ENCODE measurements around the gene TTC21A. TPM values are rescaled to one million over a fixed set of nuclear protein-coding genes. Genes with fewer than 3 reads are reported as not detected.

TTC21A gene
- total and polyA plus RNA-seq, 2 experiments from 2014 or later: 1.8 to 2.0 TPM

- TF ChIP-seq NANOG (IDR thresholded peaks at IDR 0.05; ENCODE audit: borderline replicate concordance): no peak
- TF ChIP-seq, protein P1, sequence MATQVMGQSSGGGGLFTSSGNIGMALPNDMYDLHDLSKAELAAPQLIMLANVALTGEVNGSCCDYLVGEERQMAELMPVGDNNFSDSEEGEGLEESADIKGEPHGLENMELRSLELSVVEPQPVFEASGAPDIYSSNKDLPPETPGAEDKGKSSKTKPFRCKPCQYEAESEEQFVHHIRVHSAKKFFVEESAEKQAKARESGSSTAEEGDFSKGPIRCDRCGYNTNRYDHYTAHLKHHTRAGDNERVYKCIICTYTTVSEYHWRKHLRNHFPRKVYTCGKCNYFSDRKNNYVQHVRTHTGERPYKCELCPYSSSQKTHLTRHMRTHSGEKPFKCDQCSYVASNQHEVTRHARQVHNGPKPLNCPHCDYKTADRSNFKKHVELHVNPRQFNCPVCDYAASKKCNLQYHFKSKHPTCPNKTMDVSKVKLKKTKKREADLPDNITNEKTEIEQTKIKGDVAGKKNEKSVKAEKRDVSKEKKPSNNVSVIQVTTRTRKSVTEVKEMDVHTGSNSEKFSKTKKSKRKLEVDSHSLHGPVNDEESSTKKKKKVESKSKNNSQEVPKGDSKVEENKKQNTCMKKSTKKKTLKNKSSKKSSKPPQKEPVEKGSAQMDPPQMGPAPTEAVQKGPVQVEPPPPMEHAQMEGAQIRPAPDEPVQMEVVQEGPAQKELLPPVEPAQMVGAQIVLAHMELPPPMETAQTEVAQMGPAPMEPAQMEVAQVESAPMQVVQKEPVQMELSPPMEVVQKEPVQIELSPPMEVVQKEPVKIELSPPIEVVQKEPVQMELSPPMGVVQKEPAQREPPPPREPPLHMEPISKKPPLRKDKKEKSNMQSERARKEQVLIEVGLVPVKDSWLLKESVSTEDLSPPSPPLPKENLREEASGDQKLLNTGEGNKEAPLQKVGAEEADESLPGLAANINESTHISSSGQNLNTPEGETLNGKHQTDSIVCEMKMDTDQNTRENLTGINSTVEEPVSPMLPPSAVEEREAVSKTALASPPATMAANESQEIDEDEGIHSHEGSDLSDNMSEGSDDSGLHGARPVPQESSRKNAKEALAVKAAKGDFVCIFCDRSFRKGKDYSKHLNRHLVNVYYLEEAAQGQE (IDR thresholded peaks at IDR 0.05; ENCODE audit: unreplicated experiment): no peak
- TF ChIP-seq, protein P2, sequence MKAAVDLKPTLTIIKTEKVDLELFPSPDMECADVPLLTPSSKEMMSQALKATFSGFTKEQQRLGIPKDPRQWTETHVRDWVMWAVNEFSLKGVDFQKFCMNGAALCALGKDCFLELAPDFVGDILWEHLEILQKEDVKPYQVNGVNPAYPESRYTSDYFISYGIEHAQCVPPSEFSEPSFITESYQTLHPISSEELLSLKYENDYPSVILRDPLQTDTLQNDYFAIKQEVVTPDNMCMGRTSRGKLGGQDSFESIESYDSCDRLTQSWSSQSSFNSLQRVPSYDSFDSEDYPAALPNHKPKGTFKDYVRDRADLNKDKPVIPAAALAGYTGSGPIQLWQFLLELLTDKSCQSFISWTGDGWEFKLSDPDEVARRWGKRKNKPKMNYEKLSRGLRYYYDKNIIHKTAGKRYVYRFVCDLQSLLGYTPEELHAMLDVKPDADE (IDR thresholded peaks at IDR 0.05): no peak
- TF ChIP-seq JUNB (IDR thresholded peaks at IDR 0.05; ENCODE audit: unreplicated experiment): no peak
- no peak for TF ChIP-seq EZH2 (IDR thresholded peaks at IDR 0.05; ENCODE audit: low read depth, unreplicated experiment)
- TF ChIP-seq, protein P3, sequence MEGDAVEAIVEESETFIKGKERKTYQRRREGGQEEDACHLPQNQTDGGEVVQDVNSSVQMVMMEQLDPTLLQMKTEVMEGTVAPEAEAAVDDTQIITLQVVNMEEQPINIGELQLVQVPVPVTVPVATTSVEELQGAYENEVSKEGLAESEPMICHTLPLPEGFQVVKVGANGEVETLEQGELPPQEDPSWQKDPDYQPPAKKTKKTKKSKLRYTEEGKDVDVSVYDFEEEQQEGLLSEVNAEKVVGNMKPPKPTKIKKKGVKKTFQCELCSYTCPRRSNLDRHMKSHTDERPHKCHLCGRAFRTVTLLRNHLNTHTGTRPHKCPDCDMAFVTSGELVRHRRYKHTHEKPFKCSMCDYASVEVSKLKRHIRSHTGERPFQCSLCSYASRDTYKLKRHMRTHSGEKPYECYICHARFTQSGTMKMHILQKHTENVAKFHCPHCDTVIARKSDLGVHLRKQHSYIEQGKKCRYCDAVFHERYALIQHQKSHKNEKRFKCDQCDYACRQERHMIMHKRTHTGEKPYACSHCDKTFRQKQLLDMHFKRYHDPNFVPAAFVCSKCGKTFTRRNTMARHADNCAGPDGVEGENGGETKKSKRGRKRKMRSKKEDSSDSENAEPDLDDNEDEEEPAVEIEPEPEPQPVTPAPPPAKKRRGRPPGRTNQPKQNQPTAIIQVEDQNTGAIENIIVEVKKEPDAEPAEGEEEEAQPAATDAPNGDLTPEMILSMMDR (conservative IDR thresholded peaks at IDR 0.05; ENCODE audit: low read depth in 2 of 2): no peak
- TF ChIP-seq, protein P4, sequence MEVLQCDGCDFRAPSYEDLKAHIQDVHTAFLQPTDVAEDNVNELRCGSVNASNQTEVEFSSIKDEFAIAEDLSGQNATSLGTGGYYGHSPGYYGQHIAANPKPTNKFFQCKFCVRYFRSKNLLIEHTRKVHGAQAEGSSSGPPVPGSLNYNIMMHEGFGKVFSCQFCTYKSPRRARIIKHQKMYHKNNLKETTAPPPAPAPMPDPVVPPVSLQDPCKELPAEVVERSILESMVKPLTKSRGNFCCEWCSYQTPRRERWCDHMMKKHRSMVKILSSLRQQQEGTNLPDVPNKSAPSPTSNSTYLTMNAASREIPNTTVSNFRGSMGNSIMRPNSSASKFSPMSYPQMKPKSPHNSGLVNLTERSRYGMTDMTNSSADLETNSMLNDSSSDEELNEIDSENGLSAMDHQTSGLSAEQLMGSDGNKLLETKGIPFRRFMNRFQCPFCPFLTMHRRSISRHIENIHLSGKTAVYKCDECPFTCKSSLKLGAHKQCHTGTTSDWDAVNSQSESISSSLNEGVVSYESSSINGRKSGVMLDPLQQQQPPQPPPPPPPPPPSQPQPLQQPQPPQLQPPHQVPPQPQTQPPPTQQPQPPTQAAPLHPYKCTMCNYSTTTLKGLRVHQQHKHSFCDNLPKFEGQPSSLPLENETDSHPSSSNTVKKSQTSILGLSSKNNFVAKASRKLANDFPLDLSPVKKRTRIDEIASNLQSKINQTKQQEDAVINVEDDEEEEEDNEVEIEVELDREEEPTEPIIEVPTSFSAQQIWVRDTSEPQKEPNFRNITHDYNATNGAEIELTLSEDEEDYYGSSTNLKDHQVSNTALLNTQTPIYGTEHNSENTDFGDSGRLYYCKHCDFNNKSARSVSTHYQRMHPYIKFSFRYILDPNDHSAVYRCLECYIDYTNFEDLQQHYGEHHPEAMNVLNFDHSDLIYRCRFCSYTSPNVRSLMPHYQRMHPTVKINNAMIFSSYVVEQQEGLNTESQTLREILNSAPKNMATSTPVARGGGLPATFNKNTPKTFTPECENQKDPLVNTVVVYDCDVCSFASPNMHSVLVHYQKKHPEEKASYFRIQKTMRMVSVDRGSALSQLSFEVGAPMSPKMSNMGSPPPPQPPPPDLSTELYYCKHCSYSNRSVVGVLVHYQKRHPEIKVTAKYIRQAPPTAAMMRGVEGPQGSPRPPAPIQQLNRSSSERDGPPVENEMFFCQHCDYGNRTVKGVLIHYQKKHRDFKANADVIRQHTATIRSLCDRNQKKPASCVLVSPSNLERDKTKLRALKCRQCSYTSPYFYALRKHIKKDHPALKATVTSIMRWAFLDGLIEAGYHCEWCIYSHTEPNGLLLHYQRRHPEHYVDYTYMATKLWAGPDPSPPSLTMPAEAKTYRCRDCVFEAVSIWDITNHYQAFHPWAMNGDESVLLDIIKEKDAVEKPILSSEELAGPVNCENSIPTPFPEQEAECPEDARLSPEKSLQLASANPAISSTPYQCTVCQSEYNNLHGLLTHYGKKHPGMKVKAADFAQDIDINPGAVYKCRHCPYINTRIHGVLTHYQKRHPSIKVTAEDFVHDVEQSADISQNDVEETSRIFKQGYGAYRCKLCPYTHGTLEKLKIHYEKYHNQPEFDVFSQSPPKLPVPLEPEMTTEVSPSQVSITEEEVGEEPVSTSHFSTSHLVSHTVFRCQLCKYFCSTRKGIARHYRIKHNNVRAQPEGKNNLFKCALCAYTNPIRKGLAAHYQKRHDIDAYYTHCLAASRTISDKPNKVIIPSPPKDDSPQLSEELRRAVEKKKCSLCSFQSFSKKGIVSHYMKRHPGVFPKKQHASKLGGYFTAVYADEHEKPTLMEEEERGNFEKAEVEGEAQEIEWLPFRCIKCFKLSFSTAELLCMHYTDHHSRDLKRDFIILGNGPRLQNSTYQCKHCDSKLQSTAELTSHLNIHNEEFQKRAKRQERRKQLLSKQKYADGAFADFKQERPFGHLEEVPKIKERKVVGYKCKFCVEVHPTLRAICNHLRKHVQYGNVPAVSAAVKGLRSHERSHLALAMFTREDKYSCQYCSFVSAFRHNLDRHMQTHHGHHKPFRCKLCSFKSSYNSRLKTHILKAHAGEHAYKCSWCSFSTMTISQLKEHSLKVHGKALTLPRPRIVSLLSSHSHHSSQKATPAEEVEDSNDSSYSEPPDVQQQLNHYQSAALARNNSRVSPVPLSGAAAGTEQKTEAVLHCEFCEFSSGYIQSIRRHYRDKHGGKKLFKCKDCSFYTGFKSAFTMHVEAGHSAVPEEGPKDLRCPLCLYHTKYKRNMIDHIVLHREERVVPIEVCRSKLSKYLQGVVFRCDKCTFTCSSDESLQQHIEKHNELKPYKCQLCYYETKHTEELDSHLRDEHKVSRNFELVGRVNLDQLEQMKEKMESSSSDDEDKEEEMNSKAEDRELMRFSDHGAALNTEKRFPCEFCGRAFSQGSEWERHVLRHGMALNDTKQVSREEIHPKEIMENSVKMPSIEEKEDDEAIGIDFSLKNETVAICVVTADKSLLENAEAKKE (CRISPR knock-in tag; IDR thresholded peaks at IDR 0.05): no peak
- TF ChIP-seq CREB1 (CRISPR knock-in tag; IDR thresholded peaks at IDR 0.05; ENCODE audit: low read depth): no peak
- TF ChIP-seq STAT1 (IDR thresholded peaks at IDR 0.05; ENCODE audit: unreplicated experiment): no peak
- no peak for TF ChIP-seq ZNF331 (CRISPR knock-in tag; IDR thresholded peaks at IDR 0.05; ENCODE audit: low read depth)
- TF ChIP-seq ZNF114 (CRISPR knock-in tag; IDR thresholded peaks at IDR 0.05): no peak
- TF ChIP-seq EZH2phosphoT487 (IDR thresholded peaks at IDR 0.05; ENCODE audit: unreplicated experiment): no peak
- no peak for TF ChIP-seq POLR2AphosphoS5 (IDR thresholded peaks at IDR 0.05; ENCODE audit: low read depth)
- H3K27ac Mint-ChIP-seq: no peak overlapping the region
- no peak for DNase-seq (ENCODE audit: low spot score)
Observed at GRCh38 chr3:39140341-39140971, 33.0 kb downstream of the TTC21A start.

More at GRCh38 chr3:39140341-39140971, 33.0 kb downstream of the TTC21A start:
- Mint-ChIP-seq H3K4me3 (no peak overlapping the region), H3K36me3 (ENCODE audit: low read depth) (peaks cover 29% of the 10 kb centered on the region), H3K27me3 (ENCODE audit: insufficient read depth, low read depth, poor library complexity) (peaks cover 9% of the 10 kb centered on the region), H3K4me1 (peaks cover 4% of the 10 kb centered on the region; the same call in 2 of the 3 replicates), H3K9me3 (no peaks in the 10 kb centered on the region)
- Histone ChIP-seq H3K27ac (ENCODE audit: low read depth) (no peak overlapping the region), H3K4me1 (ENCODE audit: insufficient read depth) (no peaks in the 10 kb centered on the region), H3K4me3 (no peak overlapping the region), H3K9me2 (ENCODE audit: insufficient read depth) (no peaks in the 10 kb centered on the region), H3F3A (replicated peaks; ENCODE audit: low read depth) (no peaks in the 10 kb centered on the region), H4K20me1 (replicated peaks; ENCODE audit: insufficient read depth) (peaks cover 3% of the 10 kb centered on the region), H3K4me2 (no peak overlapping the region), H2AFZ (no peak overlapping the region), H3K36me3 (ENCODE audit: insufficient read depth) (peaks cover 8% of the 10 kb centered on the region; the same call in 1 of the 2 replicates), H3K27me3 (ENCODE audit: insufficient read depth) (no peaks in the 10 kb centered on the region), H3K79me2 (replicated peaks; ENCODE audit: insufficient read depth) (no peaks in the 10 kb centered on the region)
- no peak for ATAC-seq

Data from GM23338 (cell line).